Calu3 (cell line): ENCODE measurements around the gene REXO1. TPM values are rescaled to one million over a fixed set of nuclear protein-coding genes. Genes with fewer than 3 reads are reported as not detected.
"Not testable (repeated sequence)": the region's sequence is repeated elsewhere in the genome, so short reads cannot be mapped to it uniquely, and the experiment has no call there.

Experiments
- BruUV-seq: library from RNA; stranded (reverse); fragments of 400-500 nt; replicated peaks from 2 replicates; lab custom pipeline; 2021; lab: Mats Ljungman, UMichigan
- CTCF ChIA-PET: fragments of 300-600 bp; sonication (Branson Sonifier 250); formaldehyde crosslinking; loops from one replicate; lab custom pipeline; 2022; ENCODE audit warnings: antibody characterized with exemption; lab: Charles Lee
- DNase-seq: peaks from one replicate; pipeline ENCODE4 v3.0.0; 2022
- H3K27ac Mint-ChIP-seq: one replicate; pipeline ENCODE4 v1.8.0; 2022; ENCODE audit warnings: mixed read lengths; ENCODE audit not compliant: unreplicated experiment
- H3K27me3 Mint-ChIP-seq: one replicate; pipeline ENCODE4 v1.8.0; 2022; ENCODE audit warnings: mixed read lengths; ENCODE audit not compliant: unreplicated experiment
- H3K36me3 Mint-ChIP-seq: one replicate; pipeline ENCODE4 v1.8.0; 2022; ENCODE audit warnings: mild to moderate bottlenecking, moderate library complexity, mixed read lengths; ENCODE audit not compliant: insufficient read depth, unreplicated experiment
- H3K4me1 Mint-ChIP-seq: one replicate; pipeline ENCODE4 v1.8.0; 2022; ENCODE audit warnings: mild to moderate bottlenecking, low read depth, mixed read lengths; ENCODE audit not compliant: unreplicated experiment
- H3K4me3 Mint-ChIP-seq: one replicate; pipeline ENCODE4 v1.8.0; 2022; ENCODE audit warnings: mild to moderate bottlenecking, low read depth, moderate library complexity, mixed read lengths; ENCODE audit not compliant: unreplicated experiment
- H3K9me3 Mint-ChIP-seq: one replicate; pipeline ENCODE4 v1.8.0; 2022; ENCODE audit warnings: low read depth, mixed read lengths; ENCODE audit not compliant: unreplicated experiment
- intact Hi-C: fragments of 100-400 bp; cut with micrococcal nuclease; formaldehyde crosslinking; loops from one replicate; pipeline ENCODE4 v1.10.0; 2022; ENCODE audit not compliant: unreplicated experiment
- total RNA-seq: library from RNA; stranded (reverse); gene quantifications from 2 replicates; pipeline ENCODE4 v1.2.3, GENCODE V29; 2022
- TF ChIP-seq, protein P1 (sequence below): fragments of 200-600 bp; IDR thresholded peaks from one replicate; pipeline ENCODE4 v1.8.0; 2022; ENCODE audit warnings: antibody characterized with exemption; ENCODE audit not compliant: unreplicated experiment

Gene REXO1
- total RNA-seq, 1 experiment from 2014 or later: 34.1 TPM

DNA sequence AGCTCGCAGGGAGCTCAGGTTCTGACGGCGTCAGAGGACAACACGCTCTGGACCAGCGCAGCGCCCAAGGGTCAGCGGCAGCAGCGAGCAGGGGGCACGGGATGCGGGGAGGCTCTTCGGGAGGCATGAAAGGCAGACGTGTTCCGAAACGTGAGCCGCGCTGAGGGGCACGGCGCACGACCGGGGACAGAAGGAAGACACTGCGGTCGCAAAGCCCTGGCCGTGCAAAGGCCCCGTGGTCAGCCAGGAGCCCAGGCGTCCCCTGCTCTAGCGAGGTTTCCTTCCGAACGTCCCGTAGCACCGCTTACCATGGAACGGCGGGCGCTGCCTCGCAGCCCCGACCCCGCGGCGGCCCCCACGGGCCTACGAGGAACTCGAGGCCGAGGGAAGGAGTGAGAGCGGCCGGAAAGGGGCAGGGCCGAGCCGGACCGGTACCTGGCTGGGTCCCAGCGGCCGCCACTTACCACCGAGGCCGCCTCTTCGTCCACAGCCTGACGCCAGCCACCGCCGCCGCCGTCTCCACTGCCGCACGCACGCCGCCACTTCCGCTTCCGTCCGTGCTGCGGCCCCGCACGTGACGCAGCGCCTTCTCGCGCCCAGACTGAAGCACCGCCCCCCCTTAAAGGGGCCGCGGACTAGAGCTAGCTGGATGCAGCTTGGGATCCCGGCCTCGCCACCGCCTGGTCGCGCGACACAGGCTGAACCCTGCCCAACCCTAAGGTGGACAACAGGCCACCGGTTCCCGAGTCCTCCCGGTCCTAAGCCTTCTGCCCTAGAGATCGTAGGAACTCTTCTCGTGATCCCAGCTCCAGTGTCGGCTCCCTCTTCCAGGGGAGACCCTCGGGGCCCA is 27.6 kb upstream of the REXO1 start:
- Mint-ChIP-seq H3K4me1 (peaks cover 8% of the 10 kb centered on the region), H3K27ac (peak overlapping the region; percentile 91), H3K9me3 (no peaks in the 10 kb centered on the region), H3K27me3 (no peaks in the 10 kb centered on the region), H3K36me3 (peaks cover 17% of the 10 kb centered on the region), H3K4me3 (peak overlapping the region; percentile 96)
- BruUV-seq: TSS peak; percentile 74
- intact Hi-C loops: no loop called here
- TF ChIP-seq, protein P1, sequence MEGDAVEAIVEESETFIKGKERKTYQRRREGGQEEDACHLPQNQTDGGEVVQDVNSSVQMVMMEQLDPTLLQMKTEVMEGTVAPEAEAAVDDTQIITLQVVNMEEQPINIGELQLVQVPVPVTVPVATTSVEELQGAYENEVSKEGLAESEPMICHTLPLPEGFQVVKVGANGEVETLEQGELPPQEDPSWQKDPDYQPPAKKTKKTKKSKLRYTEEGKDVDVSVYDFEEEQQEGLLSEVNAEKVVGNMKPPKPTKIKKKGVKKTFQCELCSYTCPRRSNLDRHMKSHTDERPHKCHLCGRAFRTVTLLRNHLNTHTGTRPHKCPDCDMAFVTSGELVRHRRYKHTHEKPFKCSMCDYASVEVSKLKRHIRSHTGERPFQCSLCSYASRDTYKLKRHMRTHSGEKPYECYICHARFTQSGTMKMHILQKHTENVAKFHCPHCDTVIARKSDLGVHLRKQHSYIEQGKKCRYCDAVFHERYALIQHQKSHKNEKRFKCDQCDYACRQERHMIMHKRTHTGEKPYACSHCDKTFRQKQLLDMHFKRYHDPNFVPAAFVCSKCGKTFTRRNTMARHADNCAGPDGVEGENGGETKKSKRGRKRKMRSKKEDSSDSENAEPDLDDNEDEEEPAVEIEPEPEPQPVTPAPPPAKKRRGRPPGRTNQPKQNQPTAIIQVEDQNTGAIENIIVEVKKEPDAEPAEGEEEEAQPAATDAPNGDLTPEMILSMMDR: no peak
- peak; percentile 86 for DNase-seq
- CTCF ChIA-PET: interaction anchor here (0.5 to 1.8 kb wide), 5 partner anchors 9 to 1510 kb away, joined by 3 to 10 read pairs (median 3); partner anchors contain the start of gene ABHD17A

DNA sequence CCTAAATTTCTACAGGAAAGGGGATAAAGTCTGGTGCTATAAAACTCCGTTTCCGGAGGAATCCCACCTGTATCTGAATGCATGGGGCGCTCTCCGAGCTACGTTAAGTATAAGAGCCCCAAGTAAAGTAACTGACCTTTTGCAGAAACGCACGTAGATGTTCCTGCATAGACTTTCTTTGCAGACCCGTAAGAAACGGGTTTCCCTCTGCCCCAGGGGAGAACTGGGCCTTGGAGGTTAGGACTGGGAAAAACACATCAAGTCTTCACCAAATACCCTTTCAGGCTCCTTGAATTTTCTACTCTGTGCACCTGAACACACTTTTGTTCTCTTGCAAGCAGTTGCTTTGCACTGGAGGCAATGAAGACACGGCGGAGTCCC is 27.0 kb upstream of the REXO1 start:
- DNase-seq, H3K9me3 Mint-ChIP-seq, H3K4me1 Mint-ChIP-seq, BruUV-seq, intact Hi-C loops, H3K27me3 Mint-ChIP-seq: not testable (repeated sequence)
- Mint-ChIP-seq H3K36me3 (peaks cover 17% of the 10 kb centered on the region), H3K27ac (peak overlapping the region; percentile 91), H3K4me3 (peak overlapping the region; percentile 96)
- CTCF ChIA-PET: interaction anchor here (0.5 to 1.8 kb wide), 2 partner anchors 11 to 1510 kb away, joined by 4 to 10 read pairs; no protein-coding TSS in a partner anchor

DNA sequence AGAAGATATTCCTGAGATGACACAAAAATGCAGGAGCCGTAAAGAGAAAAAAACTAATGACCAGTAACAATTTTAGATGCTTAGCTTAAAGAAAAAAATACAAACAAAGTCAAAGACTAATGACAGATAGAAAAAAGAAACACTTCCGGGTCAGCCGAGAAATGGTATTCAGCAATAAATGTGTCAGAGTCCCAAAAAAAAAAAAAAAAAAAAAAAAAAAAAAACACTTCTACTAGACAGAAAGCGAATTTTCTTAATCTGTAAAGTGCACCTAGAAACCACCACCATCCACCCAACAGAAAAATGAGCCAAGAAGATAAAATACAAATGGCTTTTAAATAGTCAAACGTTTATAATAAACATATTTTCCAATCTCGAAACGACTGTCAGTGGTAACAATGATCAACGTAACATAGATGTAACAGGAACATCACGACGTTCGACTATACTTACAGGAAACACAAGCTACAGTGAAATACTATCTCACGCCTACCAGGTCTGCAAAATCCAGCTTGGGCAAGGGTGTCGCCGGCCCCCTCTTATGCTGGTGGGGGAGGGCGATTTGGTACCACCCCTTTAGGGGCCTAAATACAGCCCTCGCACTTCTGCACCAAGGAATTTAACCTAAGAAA is 26.4 kb upstream of the REXO1 start:
- TF ChIP-seq, protein P1: no peak
- Mint-ChIP-seq H3K27ac (no peak overlapping the region), H3K27me3 (no peaks in the 10 kb centered on the region), H3K36me3 (peaks cover 17% of the 10 kb centered on the region), H3K9me3 (no peaks in the 10 kb centered on the region), H3K4me3 (peak overlapping the region; percentile 96), H3K4me1 (peaks cover 8% of the 10 kb centered on the region)
- intact Hi-C loops: no loop called here
- no peak for DNase-seq
- no TSS peak for BruUV-seq
- CTCF ChIA-PET: interaction anchor here (0.5 to 1.8 kb wide), 4 partner anchors 10 to 1511 kb away, joined by 3 to 10 read pairs (median 4); no protein-coding TSS in a partner anchor

DNA sequence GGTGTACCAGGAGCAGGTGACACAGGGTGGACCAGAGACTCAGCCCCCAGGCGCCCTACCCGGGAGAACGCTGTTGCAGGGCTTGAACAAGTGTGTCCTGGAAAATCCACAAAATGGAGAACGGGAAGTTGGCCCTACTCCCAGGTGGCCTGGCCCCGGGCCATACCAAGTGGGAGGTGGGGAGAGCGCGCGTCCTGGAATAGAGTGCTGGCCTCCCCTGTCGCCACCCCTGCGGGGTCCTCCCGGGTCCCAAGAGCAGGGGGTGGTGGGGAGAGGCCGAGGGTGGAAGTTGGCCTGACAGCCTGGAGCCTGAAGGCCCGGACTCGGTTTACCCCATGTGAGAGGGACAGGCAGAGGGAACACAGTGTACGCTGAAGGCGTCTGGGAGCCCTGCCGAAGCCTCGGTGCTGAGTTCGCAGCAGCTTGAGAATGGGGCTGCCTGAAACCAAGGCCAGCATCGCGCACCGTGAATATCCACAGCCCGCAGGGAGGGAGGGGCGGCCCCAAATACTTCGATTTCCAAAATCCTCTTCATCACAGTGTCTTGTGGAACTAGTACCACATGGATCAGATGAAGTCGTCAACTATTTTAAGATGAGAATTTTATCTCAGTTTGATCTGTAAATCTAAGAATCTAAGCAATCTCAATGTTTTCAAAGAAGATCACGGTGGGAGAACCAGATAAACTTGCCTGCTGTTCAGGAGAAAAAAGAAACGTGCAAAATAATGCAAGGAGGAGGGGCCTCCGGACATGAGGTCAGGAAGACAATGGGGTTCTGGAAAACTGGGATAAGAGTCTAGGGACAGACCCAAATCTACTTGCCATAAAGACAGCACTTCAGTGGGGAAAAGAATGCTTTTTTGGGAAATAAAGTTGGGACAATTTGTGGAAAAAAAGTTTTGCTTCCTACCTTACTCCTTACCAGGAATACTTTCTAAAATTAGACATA is 25.5 kb upstream of the REXO1 start:
- H3K4me1 Mint-ChIP-seq: peaks cover 8% of the 10 kb centered on the region
- no peak overlapping the region for H3K27ac Mint-ChIP-seq
- H3K27me3 Mint-ChIP-seq: no peaks in the 10 kb centered on the region
- peak overlapping the region; percentile 96 for H3K4me3 Mint-ChIP-seq
- TF ChIP-seq, protein P1: no peak
- intact Hi-C loops: no loop called here
- DNase-seq: no peak
- H3K36me3 Mint-ChIP-seq: peaks cover 19% of the 10 kb centered on the region
- no peaks in the 10 kb centered on the region for H3K9me3 Mint-ChIP-seq
- no TSS peak for BruUV-seq
- CTCF ChIA-PET: interaction anchor here (0.6 to 1.8 kb wide), 3 partner anchors 9 to 35 kb away, joined by 3 to 10 read pairs (median 4); no protein-coding TSS in a partner anchor
